Measurements from ENCODE around the gene LBHD2. TPM values are rescaled to one million over a fixed set of nuclear protein-coding genes. Genes with fewer than 3 reads are reported as not detected.

The LBHD2 gene
- total and polyA plus RNA-seq, 10 donors = 0.52 to 0.55 TPM; not detected in 8

GRCh38 chr14:103058164-103059055 lies 25.6 kb upstream of the LBHD2 start:
- H3K36me3 ChIP-seq = no peaks in the 10 kb centered on the region
- no peak for TF ChIP-seq POLR2AphosphoS5 (IDR thresholded peaks at IDR 0.05)
- no peak for TF ChIP-seq CTCF (IDR thresholded peaks at IDR 0.05 in 8 of 11, conservative IDR thresholded peaks at IDR 0.05 in 3 of 11)
- no peak for TF ChIP-seq POLR2A (IDR thresholded peaks at IDR 0.05)
- intact Hi-C loops (cut with DNase I; ENCODE audit: low total_unique reads) = no loop called here
- WGBS, 5 donors = 51 to 53% (median 53%) methylated on average over 35 to 39 of the region's 39 CpGs
- peaks cover 0 to 35% (median 2%) of the 10 kb centered on the region in 7 donors for H3K27me3 ChIP-seq (replicated peaks in 1 of 7)
- H3K4me3 ChIP-seq = peak overlapping the region; percentile 57 to 96 (median 78)
- no peaks in the 10 kb centered on the region for H3K9me3 ChIP-seq
- H3K4me1 ChIP-seq = peaks cover 24 to 54% (median 42%) of the 10 kb centered on the region in 6 donors
- peak; percentile 64 for DNase-seq
- peak overlapping the region; percentile 60 to 90 (median 77) for H3K27ac ChIP-seq

- H3K36me3 ChIP-seq = no peaks in the 10 kb centered on the region
- DNase-seq = peak; percentile 41
- 69 to 86% (median 82%) methylated on average over 5 of the region's 5 CpGs for WGBS, 5 donors
- no peak overlapping the region for H3K4me3 ChIP-seq
- intact Hi-C loops (cut with DNase I; ENCODE audit: low total_unique reads) = no loop called here
- TF ChIP-seq POLR2AphosphoS5 (IDR thresholded peaks at IDR 0.05) = no peak
- no peak for TF ChIP-seq POLR2A (IDR thresholded peaks at IDR 0.05)
- TF ChIP-seq CTCF (IDR thresholded peaks at IDR 0.05 in 8 of 11, conservative IDR thresholded peaks at IDR 0.05 in 3 of 11) = no peak
- peaks cover 24 to 45% (median 37%) of the 10 kb centered on the region in 6 donors for H3K4me1 ChIP-seq
- H3K9me3 ChIP-seq = no peaks in the 10 kb centered on the region
- no peak overlapping the region for H3K27ac ChIP-seq
- peaks cover 0 to 35% (median 2%) of the 10 kb centered on the region in 7 donors for H3K27me3 ChIP-seq (replicated peaks in 1 of 7)
Measured at GRCh38 chr14:103059556-103059955, 24.5 kb upstream of the LBHD2 start.

- intact Hi-C loops (cut with DNase I; ENCODE audit: low total_unique reads) = no loop called here
- Histone ChIP-seq H3K27me3 (replicated peaks in 1 of 7) (peaks cover 0 to 26% (median 2%) of the 10 kb centered on the region in 7 donors), H3K4me1 (peaks cover 10 to 29% (median 19%) of the 10 kb centered on the region in 6 donors), H3K36me3 (no peaks in the 10 kb centered on the region), H3K27ac (no peak overlapping the region), H3K9me3 (no peaks in the 10 kb centered on the region), H3K4me3 (no peak overlapping the region)
- TF ChIP-seq POLR2AphosphoS5 (IDR thresholded peaks at IDR 0.05) = no peak
- no peak for TF ChIP-seq POLR2A (IDR thresholded peaks at IDR 0.05)
- no peak for TF ChIP-seq CTCF (IDR thresholded peaks at IDR 0.05 in 8 of 11, conservative IDR thresholded peaks at IDR 0.05 in 3 of 11)
- 71 to 91% (median 78%) methylated on average over 6 of the region's 6 CpGs for WGBS, 5 donors
- DNase-seq = peak; percentile 13
Measured at GRCh38 chr14:103061482-103061976, 22.5 kb upstream of the LBHD2 start.

- intact Hi-C loops (cut with DNase I; ENCODE audit: low total_unique reads) = no loop called here
- WGBS, 5 donors = 91 to 98% (median 92%) methylated on average over 4 of the region's 4 CpGs
- Histone ChIP-seq H3K4me1 (peaks cover 0 to 13% (median under 1%) of the 10 kb centered on the region in 6 donors), H3K9me3 (no peaks in the 10 kb centered on the region), H3K4me3 (no peak overlapping the region), H3K36me3 (no peaks in the 10 kb centered on the region), H3K27ac (no peak overlapping the region), H3K27me3 (replicated peaks in 1 of 7) (peaks cover 0 to 10% (median 0%) of the 10 kb centered on the region in 7 donors)
- no peak for DNase-seq
- no peak for TF ChIP-seq CTCF (IDR thresholded peaks at IDR 0.05 in 8 of 11, conservative IDR thresholded peaks at IDR 0.05 in 3 of 11)
- no peak for TF ChIP-seq POLR2A (IDR thresholded peaks at IDR 0.05)
- no peak for TF ChIP-seq POLR2AphosphoS5 (IDR thresholded peaks at IDR 0.05)
Measured at GRCh38 chr14:103064436-103064835, 19.6 kb upstream of the LBHD2 start.
